ENCODE measurements around the gene AGMAT. TPM values are rescaled to one million over a fixed set of nuclear protein-coding genes. Genes with fewer than 3 reads are reported as not detected.
A peak's percentile ranks its signal among the peaks of the same experiment; 100 is the strongest.
"Not testable (repeated sequence)": the region's sequence is repeated elsewhere in the genome, so short reads cannot be mapped to it uniquely, and the experiment has no call there.

The AGMAT gene
- total RNA-seq, 1 donor from 2014 or later, result 0.11 TPM

GRCh38 chr1:15617173-15618076, 32.6 kb upstream of the AGMAT start, which contains the start of gene DDI2:
Gene DDI2, plus strand, starts transcription at chr1:15617458. Its CDS starts 213 bp downstream, at chr1:15617671.
- intact Hi-C loops (cut with DNase I), result loop anchor here (2.0 to 10.0 kb wide), 3 partner anchors 15 to 747 kb away; partner anchors contain the start of genes DNAJC16 and SZRD1
- DNase-seq (ENCODE audit: missing footprints) (peak; percentile 98), ATAC-seq (peak; percentile 95)

- ATAC-seq (peak; percentile 18), DNase-seq (ENCODE audit: missing footprints) (no peak)
- intact Hi-C loops (cut with DNase I), result loop anchor here (2.0 to 10.0 kb wide), 3 partner anchors 14 to 748 kb away; partner anchors contain the start of genes DNAJC16 and SZRD1
These were observed 31.7 kb upstream of the AGMAT start for GRCh38 chr1:15616373-15617172.

- no peak for ATAC-seq
- no peak for DNase-seq (ENCODE audit: missing footprints)
- intact Hi-C loops (cut with DNase I), result loop anchor here (10.0 kb wide), 1 partner anchor 755 kb away; the partner anchor contains the start of gene SZRD1
These were observed 25.3 kb upstream of the AGMAT start for GRCh38 chr1:15610167-15610566.

- ATAC-seq (no peak), DNase-seq (ENCODE audit: missing footprints) (no peak)
- intact Hi-C loops (cut with DNase I), result loop anchor here (10.0 kb wide), 1 partner anchor 755 kb away; the partner anchor contains the start of gene SZRD1
These were observed 24.8 kb upstream of the AGMAT start for GRCh38 chr1:15609631-15610030.

- ATAC-seq (no peak), DNase-seq (ENCODE audit: missing footprints) (no peak)
- intact Hi-C loops (cut with DNase I), result no loop called here
These were observed 20.8 kb upstream of the AGMAT start for GRCh38 chr1:15605398-15606383.

GRCh38 chr1:15604400-15604799, 19.5 kb upstream of the AGMAT start:
- intact Hi-C loops (cut with DNase I), result loop anchor here (5.0 kb wide), 1 partner anchor 138 kb away; the partner anchor contains the start of gene TMEM82
- DNase-seq (ENCODE audit: missing footprints); ATAC-seq: not testable (repeated sequence)

GRCh38 chr1:15603966-15604282, 19.1 kb upstream of the AGMAT start:
- intact Hi-C loops (cut with DNase I), result loop anchor here (2.0 to 5.0 kb wide), 2 partner anchors 13 to 138 kb away; partner anchors contain the start of genes DDI2 and TMEM82
- not testable (repeated sequence) for ATAC-seq; DNase-seq (ENCODE audit: missing footprints)

GRCh38 chr1:15603050-15603965, 18.5 kb upstream of the AGMAT start:
- intact Hi-C loops (cut with DNase I), result loop anchor here (2.0 to 5.0 kb wide), 2 partner anchors 13 to 139 kb away; partner anchors contain the start of genes DDI2 and TMEM82
- DNase-seq (ENCODE audit: missing footprints), result peak; percentile 100
- peak; percentile 98 for ATAC-seq

- intact Hi-C loops (cut with DNase I), result no loop called here
- ATAC-seq, result no peak
These were observed 13.6 kb upstream of the AGMAT start for GRCh38 chr1:15598436-15598835.

GRCh38 chr1:15595809-15596617, 11.2 kb upstream of the AGMAT start:
- intact Hi-C loops (cut with DNase I), result no loop called here
- DNase-seq (ENCODE audit: missing footprints) (no peak), ATAC-seq (no peak)

More at GRCh38 chr1:15598436-15598835, 13.6 kb upstream of the AGMAT start:
- DNase-seq (ENCODE audit: missing footprints), result no peak

- intact Hi-C loops (cut with DNase I), result no loop called here
- DNase-seq (ENCODE audit: missing footprints), result no peak
- no peak for ATAC-seq
These were observed 7.4 kb upstream of the AGMAT start for GRCh38 chr1:15592285-15592684.

GRCh38 chr1:15583016-15583706, 1.7 kb downstream of the AGMAT start:
- ATAC-seq (peak; percentile 44), DNase-seq (ENCODE audit: missing footprints) (no peak)
- intact Hi-C loops (cut with DNase I), result no loop called here

GRCh38 chr1:15579683-15580047, 5.2 kb downstream of the AGMAT start:
- DNase-seq (ENCODE audit: missing footprints) (no peak), ATAC-seq (no peak)
- intact Hi-C loops (cut with DNase I), result no loop called here

- intact Hi-C loops (cut with DNase I), result no loop called here
- DNase-seq (ENCODE audit: missing footprints), result no peak
- no peak for ATAC-seq
These were observed 5.7 kb downstream of the AGMAT start for GRCh38 chr1:15578921-15579682.

- no peak for DNase-seq (ENCODE audit: missing footprints)
- ATAC-seq, result no peak
- intact Hi-C loops (cut with DNase I), result no loop called here
These were observed 7.2 kb downstream of the AGMAT start for GRCh38 chr1:15577691-15578090.

Measured in Right ventricle myocardium inferior (tissue), 1 donor.